Psoas muscle (tissue), 8 donors: ENCODE data around the gene PIAS3. TPM values are rescaled to one million over a fixed set of nuclear protein-coding genes. Genes with fewer than 3 reads are reported as not detected.

Experiments
- ATAC-seq, 4 donors: fragments of 200-7000 bp; cut with Tn5 transposase; one replicate each; pipeline ENCODE4 v1.9.1; 2020; ENCODE audit warnings: moderate library complexity in 3 of 4, mild to moderate bottlenecking in 2 of 4
- DNase-seq, 2 donors: peaks; one replicate each; pipeline ENCODE4 v3.0.0-alpha.2; 2020
- H3K27ac ChIP-seq: fragments of 200-600 bp; one replicate; pipeline ENCODE4 v1.8.0; 2022
- H3K27me3 ChIP-seq, 3 donors: fragments of 200-600 bp in 1 of 3; one replicate each; pipeline versions ENCODE4 v1.6.1 to v1.8.0; 2013 to 2022; ENCODE audit warnings: low read length in 2 of 3, mild to moderate bottlenecking in 2 of 3, moderate library complexity in 1 of 3; ENCODE audit not compliant: insufficient read depth in 3 of 3
- H3K36me3 ChIP-seq, 2 donors: fragments of 200-600 bp in 1 of 2; one replicate each; pipeline versions ENCODE4 v1.6.1 to v1.8.0; 2013 to 2022; ENCODE audit warnings: low read depth in 1 of 2, mild to moderate bottlenecking in 1 of 2, moderate library complexity in 1 of 2; ENCODE audit not compliant: insufficient read depth in 1 of 2
- H3K4me1 ChIP-seq: fragments of 200-600 bp; one replicate; pipeline ENCODE4 v1.8.0; 2022
- H3K4me3 ChIP-seq: fragments of 200-600 bp; one replicate; pipeline ENCODE4 v1.8.0; 2022; ENCODE audit warnings: mild to moderate bottlenecking
- H3K9me3 ChIP-seq: fragments of 200-600 bp; one replicate; pipeline ENCODE4 v1.8.0; 2022
- CTCF ChIP-seq: fragments of 200-600 bp; IDR thresholded peaks from one replicate; pipeline ENCODE4 v1.8.0; 2022; ENCODE audit warnings: antibody characterized with exemption
- WGBS, 3 donors: extraction: QIAGEN DNeasy Blood & Tissue Kit; methylation state at CpG; one replicate each; pipeline versions ENCODE4 v1.1.6 to v1.1.7; 2013; 5-methylcytosine and 5-hydroxymethylcytosine counted together
- intact Hi-C, 2 donors: fragments of 100-400 bp; cut with DNase I; formaldehyde crosslinking; loops; one replicate each; pipeline versions ENCODE4 v1.11.0 to v1.14.2; 2022
- long read RNA-seq, 2 donors: library from polyadenylated mRNA; unstranded; transcript quantifications; one replicate each; pipeline ENCODE4 v2.0.0, GENCODE V29; 2021
- polyA plus RNA-seq, 3 donors: library from polyadenylated mRNA; stranded (reverse); fragments of 200-250 nt; gene quantifications; one replicate each; pipeline ENCODE4 v1.2.3, GENCODE V29; 2013
- total RNA-seq, 4 donors: library from RNA; stranded (reverse); fragmentation: NEBNext Ultra II Directional in 2 of 4; extraction: Animal tissue kit (Norgen Biotek cat#: 25700) in 2 of 4; gene quantifications; one replicate each; pipeline versions ENCODE4 v1.2.1 to v1.2.4, GENCODE V29; 2021 to 2023
- donor health status: healthy with polysubstance abuse.
- donor health status: DM: no; HTN: no; CAD: no; lungs with moderate emphysema.
- donor health status: Bipolar disorder and iron deficiency.
- donor health status: healthy.
- donor health status: DM: yes; HTN: yes; CAD: no.
- donor health status: DM: no; HTN: no; CAD: no.
- donor health status: DM: no; HTN: no; CAD: no.
- donor health status: DM: yes; HTN: yes; CAD: no.

Gene PIAS3
- 10 to 100 TPM in 3 of 4 donors, 1 to 10 TPM in 1; 9.7 to 18.2 (median 15.3) TPM for total RNA-seq
- polyA plus RNA-seq, result 10 to 100 TPM; 14.4 to 26.2 (median 19.1) TPM
- long read RNA-seq, donor 1, partial matches to known transcripts, result 2 of 6 reads
- long read RNA-seq, donor 1, other reads (novel, unspliced or antisense), result 3 of 6 reads
- long read RNA-seq, donor 2, partial matches to known transcripts, result 14 of 34 reads
- long read RNA-seq, donor 2, other reads (novel, unspliced or antisense), result 14 of 34 reads

GRCh38 chr1:145858901-145859490 is at the start of gene PIAS3:
PIAS3 (minus strand) TSS chr1:145859081; CDS start chr1:145858990, 91 bp downstream.
- H3K9me3 ChIP-seq, result no peaks in the 10 kb centered on the region
- intact Hi-C loops, result loop anchor here in 1 of 2 donors (5.0 kb wide), 1 partner anchor 103 kb away; the partner anchor contains the start of genes ANKRD34A and POLR3GL
- peaks cover 5% of the 10 kb centered on the region for H3K4me1 ChIP-seq
- DNase-seq (peak; percentile 97 to 98), ATAC-seq (peak; percentile 92 to 95 (median 94))
- H3K4me3 ChIP-seq, result peak within 1 kb of the TSS; percentile 81
- H3K27ac ChIP-seq, result peak within 1 kb of the TSS; percentile 88
- H3K36me3 ChIP-seq, result peaks cover 5 to 32% of the 10 kb centered on the region in 2 donors
- 0% methylated on average over 29 to 42 of the region's 42 CpGs for WGBS, 3 donors
- TF ChIP-seq CTCF, result no peak
- H3K27me3 ChIP-seq, result no peaks in the 10 kb centered on the region

- 44 to 54% (median 46%) methylated on average over 1 of the region's 1 CpG for WGBS, 3 donors
- H3K9me3 ChIP-seq, result no peaks in the 10 kb centered on the region
- TF ChIP-seq CTCF, result no peak
- DNase-seq, result no peak
- H3K27me3 ChIP-seq, result no peaks in the 10 kb centered on the region
- H3K4me1 ChIP-seq, result peaks cover 6% of the 10 kb centered on the region
- intact Hi-C loops, result no loop called here
- H3K4me3 ChIP-seq, result no peak overlapping the region
- H3K36me3 ChIP-seq, result peaks cover 11 to 31% of the 10 kb centered on the region in 2 donors
- no peak for ATAC-seq
- peak overlapping the region; percentile 23 for H3K27ac ChIP-seq
Observed at GRCh38 chr1:145908653-145909052, 49.8 kb upstream of the PIAS3 start.

- no peaks in the 10 kb centered on the region for H3K9me3 ChIP-seq
- 62 to 68% (median 64%) methylated on average over 10 of the region's 10 CpGs for WGBS, 3 donors
- ATAC-seq (peak in 1 of 4 donors; percentile 12), DNase-seq (no peak)
- peak overlapping the region; percentile 53 for H3K27ac ChIP-seq
- H3K4me3 ChIP-seq, result no peak overlapping the region
- peaks cover 11 to 17% of the 10 kb centered on the region in 2 donors for H3K36me3 ChIP-seq
- intact Hi-C loops, result no loop called here
- peaks cover 6% of the 10 kb centered on the region for H3K4me1 ChIP-seq
- no peak for TF ChIP-seq CTCF
- no peaks in the 10 kb centered on the region for H3K27me3 ChIP-seq
Observed at GRCh38 chr1:145906954-145907753, 48.3 kb upstream of the PIAS3 start.

- no peak for ATAC-seq
- Histone ChIP-seq H3K9me3 (no peaks in the 10 kb centered on the region), H3K4me3 (no peak overlapping the region), H3K36me3 (peaks cover 0 to 3% of the 10 kb centered on the region in 2 donors), H3K4me1 (no peaks in the 10 kb centered on the region), H3K27ac (no peak overlapping the region), H3K27me3 (no peaks in the 10 kb centered on the region)
- no peak for TF ChIP-seq CTCF
- intact Hi-C loops, result no loop called here
- DNase-seq, result no peak
- WGBS, 3 donors, result 86 to 89% (median 88%) methylated on average over 12 of the region's 12 CpGs
Observed at GRCh38 chr1:145901312-145902021, 42.6 kb upstream of the PIAS3 start.
